DND-41 (cell line): ENCODE results near the gene SGK1.

Experiments
- ATAC-seq: fragments of 200-7000 bp; cut with Tn5 transposase; 3 replicates; pipeline ENCODE4 v1.9.1; 2021; ENCODE audit warnings: low read depth; ENCODE audit not compliant: insufficient read depth
- DNase-seq: peaks from one replicate; pipeline ENCODE4 v3.0.0-alpha.2; 2020
- H2AFZ ChIP-seq: 2 replicates; pipeline ENCODE4 v1.6.0; 2012; ENCODE audit warnings: low read depth, low read length
- H3K27ac ChIP-seq: 2 replicates; pipeline ENCODE4 v1.5.1; 2012; ENCODE audit warnings: low read length, inconsistent platforms
- H3K27me3 ChIP-seq: fragments of 200-600 bp; sonication (generic); 2 replicates; pipeline ENCODE4 v1.6.0; 2012; ENCODE audit warnings: low read length, mild to moderate bottlenecking, inconsistent platforms; ENCODE audit not compliant: insufficient read depth, poor library complexity
- H3K36me3 ChIP-seq: 2 replicates; pipeline ENCODE4 v1.5.1; 2012; ENCODE audit warnings: low read length, inconsistent platforms; ENCODE audit not compliant: insufficient read depth
- H3K4me1 ChIP-seq: 2 replicates; pipeline ENCODE4 v1.5.1; 2012; ENCODE audit warnings: mild to moderate bottlenecking, low read length; ENCODE audit not compliant: insufficient read depth
- H3K4me2 ChIP-seq: 2 replicates; pipeline ENCODE4 v1.6.0; 2012; ENCODE audit warnings: mild to moderate bottlenecking, moderate library complexity, low read length, inconsistent platforms; ENCODE audit not compliant: insufficient read depth
- H3K4me3 ChIP-seq, 2 experiments: fragments of 200-600 bp in 1 of 2; shearing (Covaris generic) in 1 of 2; 2 replicates each; pipeline ENCODE4 v1.5.1; 2012 to 2016; ENCODE audit warnings: inconsistent platforms in 2 of 2, low read length in 2 of 2, mild to moderate bottlenecking in 2 of 2, low read depth in 1 of 2, moderate library complexity in 1 of 2
- H3K79me2 ChIP-seq: 2 replicates; pipeline ENCODE4 v1.6.0; 2012; ENCODE audit warnings: low read length, inconsistent platforms; ENCODE audit not compliant: insufficient read depth
- H3K9ac ChIP-seq: 2 replicates; pipeline ENCODE4 v1.6.0; 2012; ENCODE audit warnings: low read depth, mild to moderate bottlenecking, inconsistent platforms, low read length, moderate library complexity
- H3K9me3 ChIP-seq: 2 replicates; pipeline ENCODE4 v1.5.1; 2012; ENCODE audit warnings: low read length, moderate library complexity, mild to moderate bottlenecking, inconsistent platforms; ENCODE audit not compliant: insufficient read depth, severe bottlenecking
- H4K20me1 ChIP-seq: 2 replicates; pipeline ENCODE4 v1.6.0; 2012; ENCODE audit warnings: low read length; ENCODE audit not compliant: insufficient read depth
- EZH2 ChIP-seq: IDR thresholded peaks from 3 replicates; pipeline ENCODE4 v1.6.1; 2012; ENCODE audit warnings: borderline replicate concordance, low read depth, mild to moderate bottlenecking, moderate library complexity, low read length, inconsistent platforms; ENCODE audit not compliant: severe bottlenecking
- TF ChIP-seq, protein P1 (sequence below): IDR thresholded peaks from 2 replicates; pipeline ENCODE4 v1.5.1; 2012; ENCODE audit warnings: borderline replicate concordance, low read length, moderate library complexity, mild to moderate bottlenecking; ENCODE audit not compliant: poor library complexity, severe bottlenecking; ENCODE audit errors: extremely low read depth

Gene SGK1

DNA sequence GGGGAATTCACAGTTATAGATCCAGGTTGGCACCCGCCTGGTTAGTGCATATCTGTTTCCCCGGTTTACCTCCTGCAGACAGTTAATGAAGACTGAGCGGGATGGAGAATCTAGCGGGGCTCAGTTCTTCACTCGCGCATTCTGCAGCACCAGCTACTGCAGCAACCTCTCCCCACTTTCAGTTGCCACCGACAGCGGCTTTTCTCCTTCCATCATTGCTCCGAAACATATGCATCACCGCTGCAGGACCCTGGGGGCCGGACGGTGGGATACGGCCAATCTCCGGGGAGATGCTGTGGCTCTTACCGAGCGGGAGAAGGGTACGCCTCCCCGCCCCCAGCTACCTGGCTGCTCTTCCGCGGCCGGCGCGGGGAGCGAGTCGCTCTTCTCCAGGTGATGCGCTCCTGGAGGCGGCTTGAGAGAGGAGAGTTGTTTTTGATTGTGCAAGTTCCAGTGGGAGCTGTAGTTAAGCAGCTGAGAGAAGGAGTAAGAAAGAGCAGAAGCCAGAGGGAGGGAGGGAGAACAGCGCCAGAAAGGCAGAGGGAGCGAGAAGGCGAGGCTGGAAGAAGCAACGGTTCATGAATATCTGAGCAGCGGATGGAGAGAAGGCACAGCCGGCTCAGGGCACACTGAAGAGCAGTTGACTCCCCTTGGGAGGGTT, at the start of gene SGK1:
TSS of gene SGK1 (minus strand) at position 642 of the 661 bp plus-strand sequence. CDS start 652 bp downstream, outside the sequence.
- no peak within 1 kb of the TSS for H3K9ac ChIP-seq
- H3K4me1 ChIP-seq = no peaks in the 10 kb centered on the region
- H3K36me3 ChIP-seq = no peaks in the 10 kb centered on the region
- no peak within 1 kb of the TSS for H3K4me3 ChIP-seq
- DNase-seq (no peak), ATAC-seq (no peak)
- no peak within 1 kb of the TSS for H2AFZ ChIP-seq
- no peak within 1 kb of the TSS for H3K27ac ChIP-seq
- H3K79me2 ChIP-seq = no peaks in the 10 kb centered on the region
- no peaks in the 10 kb centered on the region for H3K9me3 ChIP-seq
- no peaks in the 10 kb centered on the region for H3K27me3 ChIP-seq
- H3K4me2 ChIP-seq = no peak within 1 kb of the TSS
- no peaks in the 10 kb centered on the region for H4K20me1 ChIP-seq
- TF ChIP-seq EZH2 = no peak
- TF ChIP-seq, protein P1, sequence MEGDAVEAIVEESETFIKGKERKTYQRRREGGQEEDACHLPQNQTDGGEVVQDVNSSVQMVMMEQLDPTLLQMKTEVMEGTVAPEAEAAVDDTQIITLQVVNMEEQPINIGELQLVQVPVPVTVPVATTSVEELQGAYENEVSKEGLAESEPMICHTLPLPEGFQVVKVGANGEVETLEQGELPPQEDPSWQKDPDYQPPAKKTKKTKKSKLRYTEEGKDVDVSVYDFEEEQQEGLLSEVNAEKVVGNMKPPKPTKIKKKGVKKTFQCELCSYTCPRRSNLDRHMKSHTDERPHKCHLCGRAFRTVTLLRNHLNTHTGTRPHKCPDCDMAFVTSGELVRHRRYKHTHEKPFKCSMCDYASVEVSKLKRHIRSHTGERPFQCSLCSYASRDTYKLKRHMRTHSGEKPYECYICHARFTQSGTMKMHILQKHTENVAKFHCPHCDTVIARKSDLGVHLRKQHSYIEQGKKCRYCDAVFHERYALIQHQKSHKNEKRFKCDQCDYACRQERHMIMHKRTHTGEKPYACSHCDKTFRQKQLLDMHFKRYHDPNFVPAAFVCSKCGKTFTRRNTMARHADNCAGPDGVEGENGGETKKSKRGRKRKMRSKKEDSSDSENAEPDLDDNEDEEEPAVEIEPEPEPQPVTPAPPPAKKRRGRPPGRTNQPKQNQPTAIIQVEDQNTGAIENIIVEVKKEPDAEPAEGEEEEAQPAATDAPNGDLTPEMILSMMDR = no peak

DNA sequence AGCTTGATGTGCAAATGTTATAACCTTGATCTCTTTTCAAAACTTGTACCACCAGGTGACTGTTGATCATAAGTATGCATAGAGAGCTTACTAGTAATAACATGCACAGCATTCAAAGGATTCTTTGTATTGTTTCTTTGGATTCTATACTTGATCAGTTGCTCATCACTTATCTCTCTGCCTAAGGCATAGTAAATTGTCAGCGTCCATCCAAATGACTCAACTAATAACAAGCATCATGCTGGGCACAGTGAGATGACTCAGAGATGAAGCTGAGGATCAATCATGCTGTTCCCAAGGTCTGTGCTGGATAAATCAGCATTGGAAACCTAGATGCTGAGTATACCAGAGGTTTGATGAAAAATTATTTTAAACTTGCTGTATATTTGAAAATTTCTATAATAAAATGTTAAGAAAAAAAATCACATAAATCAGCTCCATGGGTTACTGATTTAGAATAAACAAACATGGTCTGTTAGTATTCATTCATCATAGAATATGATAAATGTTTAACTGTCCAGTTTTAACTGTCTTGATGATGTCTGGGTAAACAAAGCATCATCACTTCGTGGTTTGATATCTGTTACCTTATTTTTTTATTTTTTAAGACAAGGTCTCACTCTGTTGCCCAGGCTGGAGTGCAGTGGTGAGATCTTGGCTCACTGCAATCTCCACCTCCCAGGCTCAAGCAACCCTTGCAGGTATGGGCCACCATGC, 45.6 kb upstream of the SGK1 start:
- Histone ChIP-seq H3K9ac (no peak overlapping the region), H3K27ac (no peak overlapping the region)

DNA sequence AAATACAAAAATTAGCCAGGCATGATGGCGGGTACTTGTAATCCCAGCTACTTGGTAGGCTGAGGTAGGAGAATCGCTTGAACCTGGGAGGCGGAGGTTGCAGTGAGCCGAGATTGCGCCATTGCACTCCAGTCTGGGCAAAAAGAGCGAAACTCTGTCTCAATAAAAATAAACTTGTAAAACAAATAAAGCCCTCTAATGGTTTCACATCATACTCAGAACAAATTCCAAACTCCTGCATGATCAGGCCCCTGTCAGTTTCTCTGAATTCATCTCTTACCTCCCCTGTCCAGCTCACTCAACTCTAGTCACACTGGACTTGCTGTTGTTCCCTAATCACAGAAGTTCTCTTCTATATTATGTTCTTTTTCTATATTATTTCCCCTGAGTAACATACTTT, 43.1 kb upstream of the SGK1 start:
- TF ChIP-seq EZH2 = no peak
- TF ChIP-seq, protein P1 = no peak
- peaks cover 4% of the 10 kb centered on the region for H3K9me3 ChIP-seq
- no peak for DNase-seq
- H3K27me3 ChIP-seq = no peaks in the 10 kb centered on the region
- no peak overlapping the region for H3K4me3 ChIP-seq
- ATAC-seq = no peak
- no peaks in the 10 kb centered on the region for H3K79me2 ChIP-seq
- no peaks in the 10 kb centered on the region for H3K4me1 ChIP-seq
- no peak overlapping the region for H2AFZ ChIP-seq
- no peak overlapping the region for H3K9ac ChIP-seq
- H3K27ac ChIP-seq = no peak overlapping the region
- H3K36me3 ChIP-seq = no peaks in the 10 kb centered on the region
- H3K4me2 ChIP-seq = no peak overlapping the region
- no peaks in the 10 kb centered on the region for H4K20me1 ChIP-seq

More for the DNA sequence above, 45.6 kb upstream of the SGK1 start:
- Histone ChIP-seq H3K4me3 (no peak overlapping the region), H3K9me3 (no peaks in the 10 kb centered on the region), H3K27me3 (no peaks in the 10 kb centered on the region), H4K20me1 (no peaks in the 10 kb centered on the region), H3K4me1 (no peaks in the 10 kb centered on the region), H2AFZ (no peak overlapping the region), H3K4me2 (no peak overlapping the region), H3K79me2 (no peaks in the 10 kb centered on the region), H3K36me3 (no peaks in the 10 kb centered on the region)
- ATAC-seq (no peak), DNase-seq (no peak)
- TF ChIP-seq EZH2 = no peak
- TF ChIP-seq, protein P1 = no peak
